Osteocyte (in vitro differentiated cells): ENCODE results near the gene MCTP2. TPM values are rescaled to one million over a fixed set of nuclear protein-coding genes. Genes with fewer than 3 reads are reported as not detected.

Experiments
- DNase-seq: peaks from one replicate; pipeline ENCODE4 v3.0.0; 2021; ENCODE audit warnings: mixed read lengths; ENCODE audit not compliant: unreplicated experiment; ENCODE audit errors: extremely low spot score
- H3K27ac Mint-ChIP-seq: one replicate; pipeline ENCODE4 v1.8.0; 2021; ENCODE audit warnings: mild to moderate bottlenecking, mixed read lengths; ENCODE audit not compliant: unreplicated experiment
- H3K27me3 Mint-ChIP-seq: one replicate; pipeline ENCODE4 v1.8.0; 2021; ENCODE audit warnings: mixed read lengths; ENCODE audit not compliant: unreplicated experiment
- H3K36me3 Mint-ChIP-seq: one replicate; pipeline ENCODE4 v1.8.0; 2021; ENCODE audit warnings: mixed read lengths; ENCODE audit not compliant: unreplicated experiment
- H3K4me1 Mint-ChIP-seq: one replicate; pipeline ENCODE4 v1.8.0; 2021; ENCODE audit warnings: mixed read lengths; ENCODE audit not compliant: unreplicated experiment
- H3K4me3 Mint-ChIP-seq: one replicate; pipeline ENCODE4 v1.8.0; 2021; ENCODE audit warnings: mild to moderate bottlenecking, moderate library complexity, mixed read lengths; ENCODE audit not compliant: unreplicated experiment
- H3K9me3 Mint-ChIP-seq: one replicate; pipeline ENCODE4 v1.8.0; 2021; ENCODE audit warnings: mixed read lengths; ENCODE audit not compliant: unreplicated experiment
- total RNA-seq: library from RNA; stranded (reverse); gene quantifications from 2 replicates; pipeline ENCODE4 v1.2.1, GENCODE V29; 2021
- TF ChIP-seq, protein P1 (sequence below): fragments of 200-600 bp; sonication (generic); IDR thresholded peaks from 2 replicates; pipeline ENCODE4 v1.5.0; 2021; ENCODE audit warnings: antibody characterized with exemption, mild to moderate bottlenecking, moderate library complexity

The MCTP2 gene
- total RNA-seq, 1 donor from 2014 or later = 0.32 TPM

DNA sequence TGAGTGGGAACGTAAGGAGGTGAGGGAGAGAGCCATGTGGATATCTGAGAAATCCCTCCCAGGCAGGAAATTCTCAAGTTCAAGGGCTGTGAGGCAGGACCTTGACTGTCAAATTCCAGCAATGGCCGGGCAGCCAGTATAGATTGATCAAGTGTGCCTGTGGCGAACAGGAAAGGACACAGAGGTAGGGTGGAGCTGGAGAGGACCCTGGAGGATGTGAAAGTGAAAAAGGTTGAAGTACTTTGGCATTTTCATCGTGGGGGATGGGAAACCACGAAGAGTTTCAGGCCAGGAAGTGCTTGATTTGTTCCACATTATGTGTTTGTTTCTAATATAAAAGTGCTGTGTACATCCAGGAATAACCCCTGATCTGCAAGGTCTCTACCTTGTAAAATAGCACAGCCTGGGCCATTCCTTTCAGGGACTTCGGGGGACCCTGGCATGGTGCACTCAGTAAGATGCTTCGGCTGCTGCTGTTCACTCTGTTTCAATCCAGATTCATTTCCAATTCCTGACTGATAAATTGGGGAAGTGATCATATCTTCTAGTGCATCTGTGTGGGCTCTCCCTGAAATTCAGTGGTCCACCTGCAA is 156.6 kb downstream of the MCTP2 start:
- H3K27me3 Mint-ChIP-seq = no peaks in the 10 kb centered on the region
- no peaks in the 10 kb centered on the region for H3K36me3 Mint-ChIP-seq
- no peaks in the 10 kb centered on the region for H3K4me1 Mint-ChIP-seq
- TF ChIP-seq, protein P1, sequence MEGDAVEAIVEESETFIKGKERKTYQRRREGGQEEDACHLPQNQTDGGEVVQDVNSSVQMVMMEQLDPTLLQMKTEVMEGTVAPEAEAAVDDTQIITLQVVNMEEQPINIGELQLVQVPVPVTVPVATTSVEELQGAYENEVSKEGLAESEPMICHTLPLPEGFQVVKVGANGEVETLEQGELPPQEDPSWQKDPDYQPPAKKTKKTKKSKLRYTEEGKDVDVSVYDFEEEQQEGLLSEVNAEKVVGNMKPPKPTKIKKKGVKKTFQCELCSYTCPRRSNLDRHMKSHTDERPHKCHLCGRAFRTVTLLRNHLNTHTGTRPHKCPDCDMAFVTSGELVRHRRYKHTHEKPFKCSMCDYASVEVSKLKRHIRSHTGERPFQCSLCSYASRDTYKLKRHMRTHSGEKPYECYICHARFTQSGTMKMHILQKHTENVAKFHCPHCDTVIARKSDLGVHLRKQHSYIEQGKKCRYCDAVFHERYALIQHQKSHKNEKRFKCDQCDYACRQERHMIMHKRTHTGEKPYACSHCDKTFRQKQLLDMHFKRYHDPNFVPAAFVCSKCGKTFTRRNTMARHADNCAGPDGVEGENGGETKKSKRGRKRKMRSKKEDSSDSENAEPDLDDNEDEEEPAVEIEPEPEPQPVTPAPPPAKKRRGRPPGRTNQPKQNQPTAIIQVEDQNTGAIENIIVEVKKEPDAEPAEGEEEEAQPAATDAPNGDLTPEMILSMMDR = no peak
- no peak overlapping the region for H3K4me3 Mint-ChIP-seq
- H3K27ac Mint-ChIP-seq = no peak overlapping the region
- DNase-seq = no peak
- no peaks in the 10 kb centered on the region for H3K9me3 Mint-ChIP-seq

DNA sequence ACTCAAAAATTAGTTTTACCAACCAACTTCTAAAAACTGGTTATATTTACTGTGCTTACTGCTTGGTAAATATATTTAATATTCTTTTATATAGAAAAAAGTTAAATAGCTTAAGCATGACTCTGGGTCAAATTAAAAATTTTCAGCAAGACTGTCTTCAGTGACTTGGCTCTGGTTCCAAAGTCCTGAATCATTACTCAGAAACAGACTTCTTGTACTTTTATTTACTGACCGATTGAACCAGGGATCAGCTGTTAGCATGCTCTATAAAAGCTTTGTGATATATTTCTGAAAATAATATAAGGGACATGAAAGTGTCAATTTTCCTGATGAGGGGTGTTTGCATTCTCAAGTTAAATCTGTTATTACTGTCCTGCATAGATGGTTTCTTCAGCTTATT is 164.3 kb downstream of the MCTP2 start:
- Mint-ChIP-seq H3K27me3 (no peaks in the 10 kb centered on the region), H3K9me3 (peaks cover 4% of the 10 kb centered on the region), H3K27ac (no peak overlapping the region), H3K36me3 (no peaks in the 10 kb centered on the region), H3K4me1 (no peaks in the 10 kb centered on the region), H3K4me3 (no peak overlapping the region)
- no peak for DNase-seq
- TF ChIP-seq, protein P1 = no peak

DNA sequence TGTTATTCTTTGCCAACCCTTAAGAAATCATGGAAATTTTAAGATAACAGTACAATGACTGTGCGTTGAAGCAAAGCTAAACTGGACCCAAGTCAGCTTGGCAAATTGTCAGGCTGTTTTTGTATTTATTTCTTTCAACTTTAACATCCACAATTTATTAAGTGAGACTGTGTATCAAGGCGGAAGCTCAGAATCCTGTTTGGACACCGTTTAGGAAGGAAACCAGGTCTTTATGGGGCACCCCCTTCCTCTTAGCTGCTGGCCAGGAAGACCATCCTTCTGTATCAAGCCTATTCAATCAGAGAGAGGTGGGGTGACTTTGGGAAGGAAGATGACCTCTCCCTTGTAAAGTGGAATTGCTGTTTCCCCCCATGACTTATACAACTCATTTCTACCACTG is 166.0 kb downstream of the MCTP2 start:
- DNase-seq = no peak
- Mint-ChIP-seq H3K36me3 (no peaks in the 10 kb centered on the region), H3K4me3 (no peak overlapping the region), H3K27me3 (no peaks in the 10 kb centered on the region), H3K4me1 (no peaks in the 10 kb centered on the region), H3K27ac (no peak overlapping the region), H3K9me3 (peaks cover 4% of the 10 kb centered on the region)
- TF ChIP-seq, protein P1 = no peak

DNA sequence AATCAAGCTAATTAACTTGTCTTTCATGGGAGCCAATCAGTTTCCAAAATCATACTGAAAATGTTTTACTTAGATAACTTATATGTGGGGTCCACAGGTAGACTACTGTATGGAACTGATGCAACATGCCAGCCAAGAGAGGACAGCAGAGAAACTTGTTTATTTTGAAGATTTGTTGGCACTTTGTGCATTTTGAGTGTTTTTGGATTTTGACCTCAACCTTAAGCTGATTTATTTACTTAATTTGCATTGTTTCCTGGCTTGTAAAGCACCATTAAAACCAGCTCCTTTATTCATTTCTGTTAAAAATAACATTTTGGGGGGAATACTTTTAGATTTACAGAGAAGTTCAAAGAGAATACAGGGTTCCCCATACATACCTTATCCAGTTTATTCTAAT is 166.6 kb downstream of the MCTP2 start:
- no peak for DNase-seq
- TF ChIP-seq, protein P1 = no peak
- Mint-ChIP-seq H3K27me3 (no peaks in the 10 kb centered on the region), H3K4me1 (no peaks in the 10 kb centered on the region), H3K9me3 (peaks cover 4% of the 10 kb centered on the region), H3K4me3 (no peak overlapping the region), H3K36me3 (no peaks in the 10 kb centered on the region), H3K27ac (no peak overlapping the region)

DNA sequence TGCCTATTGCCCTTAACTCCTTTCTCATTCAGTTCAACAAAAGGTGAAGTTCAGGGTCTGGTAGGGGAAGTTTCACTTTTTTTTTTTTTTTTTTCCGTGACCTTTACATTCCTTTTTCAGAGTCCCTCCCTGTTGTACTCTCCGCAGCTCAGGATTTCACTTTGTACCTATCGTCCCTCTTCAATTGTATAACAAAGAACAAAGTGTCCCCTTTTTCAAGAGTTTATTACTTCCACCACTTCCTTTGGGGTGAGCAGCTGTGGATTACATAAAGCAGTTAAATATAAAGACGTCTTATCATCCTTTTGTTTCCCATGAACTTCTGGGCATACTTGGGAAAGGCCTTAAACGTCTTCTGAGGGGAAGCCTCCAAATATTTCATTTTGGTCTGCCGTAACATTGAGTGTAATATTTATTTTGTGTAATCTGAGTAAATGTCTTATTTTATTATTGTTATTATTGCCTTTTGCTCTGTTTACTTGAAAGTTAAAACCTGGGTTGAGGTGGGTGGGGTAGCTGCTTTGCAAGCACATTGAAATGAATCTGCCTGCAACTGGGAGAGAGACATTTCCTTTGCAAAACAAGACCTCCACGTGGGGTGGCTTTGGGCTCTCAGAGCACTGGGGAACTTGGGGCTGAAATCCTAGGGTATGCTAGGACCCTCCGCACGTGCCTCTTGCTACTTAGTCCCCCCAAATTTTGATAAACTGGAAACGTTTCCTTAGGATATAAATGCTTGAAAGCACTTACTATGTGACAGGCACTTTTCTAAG is 169.4 kb downstream of the MCTP2 start:
- Mint-ChIP-seq H3K27ac (no peak overlapping the region), H3K4me1 (no peaks in the 10 kb centered on the region), H3K27me3 (no peaks in the 10 kb centered on the region), H3K36me3 (no peaks in the 10 kb centered on the region), H3K4me3 (no peak overlapping the region), H3K9me3 (no peaks in the 10 kb centered on the region)
- TF ChIP-seq, protein P1 = no peak
- no peak for DNase-seq
